HG03045 (cell line): Measurements from ENCODE around the gene THSD4.

ENCODE experiments used
- ATAC-seq: cut with Tn5 transposase; IDR thresholded peaks from one replicate; pipeline ENCODE4 v1.9.1; 2021; ENCODE audit warnings: mild to moderate bottlenecking, moderate library complexity; ENCODE audit not compliant: unreplicated experiment

THSD4 gene

DNA sequence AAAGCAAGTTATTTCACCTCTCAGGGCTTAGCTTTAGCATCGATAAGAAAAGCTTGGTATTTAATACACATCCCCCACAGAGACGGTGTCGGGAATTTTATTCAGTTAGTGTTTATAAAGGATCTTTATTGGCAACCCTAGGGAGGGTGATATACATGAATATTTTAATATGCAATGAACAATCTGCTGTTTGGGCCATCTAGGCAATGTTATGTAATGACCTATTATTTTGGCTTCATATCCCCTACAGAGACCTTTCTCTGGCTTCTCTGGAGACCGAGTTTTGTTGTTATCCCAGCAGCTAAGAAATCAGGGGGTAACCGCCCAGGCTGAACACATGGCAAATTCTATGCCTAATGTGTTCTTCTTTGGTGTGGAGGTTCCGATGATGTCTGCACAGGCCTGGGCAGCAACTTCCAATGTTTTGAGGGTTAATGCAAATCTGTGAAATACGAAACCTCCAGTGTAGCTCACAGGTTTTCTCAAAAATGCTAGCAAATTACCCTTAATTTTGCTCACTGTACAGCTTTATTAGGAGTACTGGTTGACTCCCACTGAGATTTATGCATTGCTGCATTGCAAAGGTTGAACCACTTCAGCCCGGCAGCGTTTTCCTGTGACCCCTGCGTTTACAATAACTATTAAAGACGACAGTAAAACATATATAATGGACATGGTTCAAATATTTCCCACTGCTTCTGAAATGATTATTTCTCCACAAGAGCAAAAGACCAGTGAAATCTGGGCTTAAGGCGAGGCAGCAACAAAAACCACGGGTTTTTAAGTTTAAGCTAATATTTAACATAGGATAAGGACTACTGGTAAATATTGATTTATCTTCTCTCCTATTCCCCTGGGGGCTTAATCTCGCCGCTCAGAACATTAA is 396.8 kb downstream of the THSD4 start:
- ATAC-seq = no peak

DNA sequence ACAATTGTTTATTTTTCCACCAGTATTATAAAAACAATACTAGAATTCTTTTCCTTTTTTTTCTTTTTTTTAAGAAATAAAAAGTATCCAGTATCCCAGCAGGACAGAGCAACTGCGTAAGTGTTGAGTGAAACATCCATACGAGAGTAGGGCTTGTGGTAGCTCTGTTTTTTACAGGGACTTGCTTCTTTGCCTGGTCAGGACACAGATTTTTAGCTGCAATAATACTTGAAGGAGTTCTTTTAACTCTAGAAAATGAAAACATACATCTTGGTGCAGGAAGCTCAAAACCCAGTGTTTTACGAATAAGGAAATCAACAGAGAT is 397.4 kb downstream of the THSD4 start:
- ATAC-seq = no peak

DNA sequence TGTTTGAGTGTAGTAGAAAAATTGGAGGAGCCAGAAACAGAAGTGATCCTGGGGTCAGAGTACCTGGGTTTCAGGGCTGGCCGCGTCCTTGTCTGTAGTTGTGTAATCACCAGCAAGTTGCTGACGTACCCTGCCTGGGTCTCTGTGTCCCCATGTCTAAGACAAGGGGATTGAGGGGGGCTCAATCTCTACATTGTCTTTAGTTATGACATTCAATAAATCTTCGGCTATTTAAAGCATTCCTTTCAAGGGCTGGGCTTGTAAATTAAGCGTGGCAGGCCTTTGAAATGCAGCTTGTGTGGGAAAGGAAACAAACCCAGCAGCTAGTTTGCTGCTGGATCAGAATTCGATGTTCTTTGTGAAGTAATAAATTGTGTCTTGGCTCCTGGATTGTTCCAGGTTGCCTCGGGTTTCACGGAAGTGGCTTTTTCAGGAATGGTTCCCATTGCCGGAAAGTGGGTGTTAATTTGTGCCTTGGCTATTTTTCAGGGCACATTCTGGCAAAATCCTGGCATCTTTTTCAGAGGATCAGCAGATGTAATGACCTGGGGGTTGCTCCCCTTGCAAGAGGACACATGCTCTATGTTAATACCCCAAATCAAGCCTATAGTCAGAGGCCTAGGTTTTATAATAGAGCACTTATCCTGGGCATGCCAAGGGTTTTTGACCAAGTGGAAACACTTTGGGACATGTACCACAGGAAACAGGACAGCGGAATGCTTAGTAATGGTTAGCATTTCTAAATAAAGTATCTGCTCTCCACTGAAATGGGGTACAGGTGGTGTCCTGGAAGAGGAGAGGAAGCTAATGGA is 400.3 kb downstream of the THSD4 start:
- ATAC-seq = no peak

DNA sequence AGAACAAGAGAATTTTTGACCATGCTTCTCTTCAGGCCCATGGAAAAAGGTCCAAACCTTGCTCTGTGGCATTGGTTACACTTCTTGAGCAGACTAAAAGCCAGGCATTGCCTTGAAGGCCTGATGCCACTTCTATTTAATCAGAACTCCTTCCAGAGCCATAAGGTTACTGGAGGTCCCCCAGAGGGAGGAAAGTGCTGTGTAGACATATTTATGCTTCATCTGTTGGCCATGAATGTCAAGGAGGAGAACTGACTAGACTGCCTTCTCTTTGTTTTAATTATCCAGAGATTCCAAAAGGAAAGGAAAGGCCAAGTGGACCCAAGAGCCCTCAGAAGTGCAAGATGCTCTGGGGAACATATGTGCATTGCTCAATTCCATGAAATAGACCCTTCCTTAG is 402.5 kb downstream of the THSD4 start:
- no peak for ATAC-seq

DNA sequence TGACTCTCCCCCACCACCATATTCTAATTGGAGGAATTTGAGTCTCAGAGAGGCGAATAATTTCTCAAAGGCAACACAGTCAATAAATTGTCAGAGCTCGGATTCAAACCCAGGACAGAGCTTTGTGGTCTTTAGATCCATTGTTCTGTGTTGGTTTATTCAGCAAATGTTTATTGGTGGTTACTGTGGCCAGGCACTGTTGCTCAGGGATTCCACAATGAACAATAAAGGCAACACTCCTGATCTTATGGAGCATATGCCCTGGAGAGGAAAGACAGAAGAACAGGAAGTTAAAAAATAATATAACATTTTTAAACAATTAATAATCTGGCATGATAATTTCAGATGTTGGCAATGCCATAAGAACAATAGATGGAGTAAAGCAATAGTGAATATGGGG is 403.4 kb downstream of the THSD4 start:
- no peak for ATAC-seq

DNA sequence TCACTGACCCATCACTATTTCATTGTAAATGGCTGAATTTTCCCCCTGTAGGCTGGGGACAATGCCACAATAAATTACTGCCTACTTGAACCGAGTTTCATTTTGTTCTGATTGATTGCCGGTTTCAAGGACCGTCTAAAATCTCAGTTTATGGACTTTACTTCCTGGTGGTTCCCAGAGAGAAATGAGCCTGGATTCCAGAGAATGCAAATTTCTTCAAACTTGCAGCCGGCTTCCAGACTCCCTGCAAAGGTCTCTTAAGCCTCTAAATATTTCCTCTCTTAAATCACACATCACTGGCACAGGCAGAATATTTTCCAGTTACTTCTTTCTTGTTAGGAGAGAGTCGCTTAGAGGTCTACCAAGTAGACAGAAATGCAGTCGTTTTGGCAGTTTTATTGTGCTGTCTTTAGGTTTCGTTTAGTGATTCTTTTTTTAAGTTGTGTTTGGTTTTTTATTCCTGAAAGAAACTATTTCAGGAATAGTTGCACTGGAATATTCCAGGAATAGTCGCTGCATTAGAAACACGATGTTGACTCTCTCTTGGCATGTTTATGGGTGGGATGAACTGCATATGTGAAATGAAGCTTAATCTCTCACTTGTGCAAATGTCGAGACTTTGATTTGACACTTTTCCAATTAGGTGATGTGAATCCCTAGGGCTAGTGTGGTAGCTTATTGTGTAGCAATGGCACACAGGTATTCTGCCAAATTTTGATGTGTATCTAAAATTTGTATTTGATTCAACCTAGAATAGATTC is 411.0 kb downstream of the THSD4 start:
- ATAC-seq = no peak

DNA sequence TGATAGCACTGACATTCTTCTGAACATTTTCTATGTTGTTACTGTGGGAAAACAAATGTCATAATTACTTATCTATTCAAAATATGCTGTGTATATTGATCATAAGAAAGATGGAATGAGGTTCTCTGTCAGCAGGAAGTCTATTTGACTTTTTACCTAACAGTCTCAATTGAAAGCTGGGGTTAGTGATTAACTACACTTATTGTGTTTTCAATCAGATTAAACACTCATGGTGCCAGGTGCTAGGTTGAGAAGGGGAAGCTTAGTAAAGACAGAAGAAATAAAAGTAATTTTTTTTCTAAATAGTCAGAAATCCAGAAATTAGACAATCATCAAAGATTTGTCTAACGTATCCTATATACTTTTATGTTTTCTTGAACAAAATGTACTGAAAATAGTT is 414.1 kb downstream of the THSD4 start:
- no peak for ATAC-seq

DNA sequence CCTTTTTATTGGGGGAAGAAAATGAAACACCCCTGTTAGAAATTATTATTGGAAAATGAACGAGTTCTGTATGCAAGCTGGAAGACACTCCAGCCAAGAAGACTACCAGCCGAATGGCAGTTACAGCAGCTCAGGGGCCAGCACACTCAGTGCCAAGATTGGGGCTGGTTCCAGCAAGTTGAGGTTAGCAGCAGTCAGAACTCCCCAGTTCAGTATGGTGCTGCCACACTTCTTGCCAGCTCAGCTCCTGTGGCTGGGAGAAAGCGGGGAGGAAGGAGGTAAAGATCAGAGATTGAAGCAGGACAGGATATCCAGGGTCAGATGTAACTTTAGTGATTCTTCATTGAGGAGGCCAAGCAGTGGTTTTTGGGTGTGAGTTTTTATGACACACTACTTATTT is 414.8 kb downstream of the THSD4 start:
- no peak for ATAC-seq

DNA sequence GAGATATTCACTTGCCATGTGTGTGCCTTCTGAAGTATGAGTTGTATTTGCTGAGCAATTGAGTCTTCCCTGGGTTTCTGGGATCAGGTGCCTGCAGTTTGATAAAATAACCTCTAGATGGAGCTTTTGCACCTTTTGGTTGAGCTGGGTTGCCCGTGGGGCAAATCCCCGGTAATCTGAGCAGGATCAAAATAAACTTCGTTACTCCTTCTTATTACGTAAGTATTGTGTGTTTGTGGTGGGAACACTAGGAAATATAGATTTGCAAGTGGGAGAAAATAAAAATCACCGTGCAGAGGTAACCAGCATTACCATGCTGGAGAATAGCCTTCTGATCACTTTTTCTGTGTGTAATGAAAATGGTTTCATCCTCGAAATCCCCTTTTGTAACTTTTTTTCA is 417.7 kb downstream of the THSD4 start:
- ATAC-seq = no peak

DNA sequence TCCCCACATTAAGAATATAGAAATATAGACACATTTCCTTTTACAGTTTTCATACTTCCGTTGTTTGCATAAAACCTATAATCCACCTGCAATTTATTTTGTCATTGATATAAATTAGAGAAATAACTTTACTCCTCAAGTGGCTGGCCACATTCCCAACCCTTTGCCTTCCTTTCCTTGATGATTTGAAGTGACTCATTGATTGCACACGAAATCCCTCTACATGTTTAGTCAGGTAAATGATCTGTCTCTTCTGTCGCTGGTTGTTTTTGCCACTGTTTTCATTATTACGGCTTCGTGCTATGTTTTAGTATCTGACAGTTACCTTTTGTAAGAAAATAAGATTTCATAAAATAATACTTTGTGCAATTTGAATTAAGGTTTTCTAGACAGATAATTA is 422.9 kb downstream of the THSD4 start:
- no peak for ATAC-seq

DNA sequence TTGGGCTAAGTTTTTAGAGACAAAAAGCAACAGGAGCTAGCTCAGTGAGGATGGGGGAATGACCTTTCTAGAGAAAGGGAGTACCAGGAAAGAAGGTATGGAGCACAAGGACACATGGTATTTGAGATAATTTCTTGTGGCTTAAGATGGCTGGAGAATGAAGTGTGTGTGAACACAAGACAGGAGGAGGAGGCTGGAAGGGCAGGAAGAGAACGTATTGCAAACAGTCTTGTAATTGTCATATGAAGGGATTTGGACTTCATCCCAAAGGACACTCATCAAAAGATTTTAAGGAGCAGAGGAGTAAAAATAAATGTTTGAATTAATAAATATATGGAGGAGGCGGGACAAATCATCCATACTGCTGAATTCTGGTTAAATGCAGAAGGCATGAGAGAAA is 426.5 kb downstream of the THSD4 start:
- no peak for ATAC-seq

DNA sequence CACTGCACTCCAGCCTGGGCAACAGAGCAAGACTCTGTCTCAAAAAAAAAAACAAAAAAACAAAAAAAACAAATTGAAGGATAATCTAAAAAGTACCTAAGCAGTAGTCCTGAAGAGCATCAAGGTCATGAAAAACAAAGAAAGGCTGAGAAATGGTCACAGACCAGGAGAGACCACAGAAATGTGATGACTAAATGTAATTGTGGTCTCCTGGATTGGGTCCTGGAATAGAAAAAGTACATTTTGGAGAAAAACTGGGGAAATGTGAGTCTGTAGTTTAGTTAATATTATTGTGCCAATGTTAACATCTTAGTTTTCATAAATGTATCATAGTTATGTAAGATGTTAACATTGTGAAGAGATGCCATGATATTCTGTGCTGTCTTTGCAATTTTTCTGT is 427.6 kb downstream of the THSD4 start:
- ATAC-seq = no peak

DNA sequence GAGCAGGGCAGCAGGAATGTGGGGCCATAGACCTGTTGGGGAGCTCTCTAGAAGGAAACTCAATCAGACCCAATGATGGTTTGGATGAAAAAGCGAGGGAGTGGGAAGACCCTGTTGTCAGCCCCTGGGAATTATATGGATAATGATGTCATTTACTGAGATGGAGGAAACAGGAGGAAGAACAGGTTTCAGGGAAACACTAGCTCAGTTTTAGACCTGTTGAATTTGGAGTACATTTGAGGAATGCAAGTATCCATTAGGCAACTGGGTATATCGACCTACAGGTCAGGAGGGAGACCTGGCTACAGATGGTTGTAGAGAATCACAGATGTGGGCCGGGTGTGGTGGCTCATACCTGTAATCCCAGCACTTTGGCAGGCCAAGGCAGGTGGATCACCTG is 428.1 kb downstream of the THSD4 start:
- no peak for ATAC-seq

DNA sequence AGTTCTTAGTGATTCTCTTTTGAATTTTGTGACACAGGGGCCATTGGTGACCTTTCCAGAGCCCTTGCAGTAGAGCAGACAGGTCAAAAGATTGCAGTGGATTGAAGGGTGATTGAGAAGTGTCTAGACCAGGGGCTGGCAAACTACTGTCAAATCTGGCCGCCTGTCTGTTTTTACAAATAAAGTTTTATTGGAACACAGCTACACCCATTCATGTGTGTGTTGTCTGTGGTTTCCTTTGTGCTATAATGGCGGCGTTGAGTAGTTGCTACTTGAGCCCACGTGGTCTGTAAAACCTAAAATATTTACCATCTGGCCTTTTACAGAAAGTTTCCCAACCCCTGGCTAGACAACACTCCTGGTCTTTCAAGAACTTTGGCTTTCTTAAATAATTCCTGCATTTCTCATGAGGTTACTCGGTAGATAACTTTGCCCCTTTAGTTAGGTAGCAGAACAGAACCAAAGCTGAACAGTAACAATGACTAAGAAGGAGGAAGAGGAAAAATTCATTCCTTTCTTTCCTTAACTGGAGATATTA is 430.0 kb downstream of the THSD4 start:
- no peak for ATAC-seq

DNA sequence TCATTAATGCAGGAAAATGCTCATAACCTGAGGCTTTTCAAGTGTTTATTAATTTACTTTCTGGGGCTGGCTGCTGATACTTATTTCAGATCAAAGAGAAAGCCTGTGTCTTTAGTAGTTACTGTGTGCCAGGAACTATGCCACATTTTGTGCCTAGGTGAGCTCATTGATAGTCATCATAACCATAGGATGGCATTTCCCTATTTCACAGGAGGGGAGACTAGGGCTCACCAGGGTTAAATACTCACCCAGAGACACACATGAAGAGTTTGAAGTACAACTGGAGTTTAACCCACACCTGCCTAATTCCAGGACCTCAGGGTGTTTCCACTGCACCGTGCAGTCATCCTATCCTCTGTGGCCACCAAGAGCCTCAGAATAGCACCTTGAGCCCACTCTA is 430.7 kb downstream of the THSD4 start:
- no peak for ATAC-seq

DNA sequence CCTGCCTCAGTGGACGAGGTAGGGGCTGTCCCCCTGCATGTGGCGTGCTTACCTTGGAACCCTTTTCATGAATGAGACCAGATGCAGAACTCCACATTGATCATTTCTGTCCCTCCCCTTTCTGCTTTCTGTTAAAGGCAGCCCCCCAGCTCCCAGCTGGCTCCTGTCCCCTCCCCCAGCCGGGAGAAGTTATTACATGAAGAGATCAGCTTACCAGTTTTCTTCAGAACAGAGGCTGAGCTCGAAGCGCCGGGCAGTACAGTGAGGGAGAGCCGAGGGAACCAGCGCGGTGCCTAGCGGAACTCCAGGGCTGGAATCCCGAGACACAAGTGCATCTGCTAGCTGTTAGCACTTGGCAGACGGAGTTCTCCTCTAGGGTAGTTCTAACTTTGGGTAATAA is 431.7 kb downstream of the THSD4 start:
- no peak for ATAC-seq

DNA sequence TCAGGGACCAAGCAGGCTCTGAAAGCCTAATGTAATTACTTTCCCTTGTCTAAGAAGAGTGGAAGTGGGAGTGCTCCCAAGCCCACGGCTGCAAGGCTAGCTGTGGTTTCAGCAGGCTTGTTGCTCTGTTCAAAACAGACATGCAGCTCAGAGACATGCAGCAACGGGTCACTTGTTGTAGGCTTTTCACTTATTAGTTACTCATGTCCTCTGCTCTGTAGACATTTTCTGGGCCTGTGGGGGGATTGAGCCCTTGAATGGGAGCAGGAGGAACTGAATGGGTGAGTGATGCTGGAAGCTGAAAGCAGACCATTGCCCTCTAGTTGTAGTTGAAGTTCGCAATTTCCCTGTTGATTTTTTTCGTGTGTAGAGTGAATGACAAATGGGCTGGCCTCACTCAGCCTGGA is 433.1 kb downstream of the THSD4 start:
- ATAC-seq = no peak

DNA sequence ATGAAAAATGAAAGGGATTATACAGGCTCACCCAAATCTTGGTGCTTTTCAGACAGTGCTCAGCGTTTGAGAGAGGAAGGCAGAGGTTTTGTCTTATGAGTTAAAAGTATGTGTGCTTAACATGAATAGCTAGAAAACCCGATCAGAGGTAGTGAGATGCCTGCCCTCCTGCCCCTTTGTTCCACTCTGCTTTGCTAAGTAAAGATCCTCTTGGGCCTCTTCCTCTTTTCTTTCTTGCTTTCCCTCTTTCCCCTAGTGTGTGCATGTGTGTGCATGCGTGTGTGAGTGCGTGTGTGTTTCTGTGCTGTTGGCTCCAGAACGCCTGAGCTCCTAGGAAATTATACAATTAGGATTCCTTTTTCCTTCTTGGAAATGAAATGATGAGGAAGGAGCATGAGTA is 433.8 kb downstream of the THSD4 start:
- no peak for ATAC-seq

DNA sequence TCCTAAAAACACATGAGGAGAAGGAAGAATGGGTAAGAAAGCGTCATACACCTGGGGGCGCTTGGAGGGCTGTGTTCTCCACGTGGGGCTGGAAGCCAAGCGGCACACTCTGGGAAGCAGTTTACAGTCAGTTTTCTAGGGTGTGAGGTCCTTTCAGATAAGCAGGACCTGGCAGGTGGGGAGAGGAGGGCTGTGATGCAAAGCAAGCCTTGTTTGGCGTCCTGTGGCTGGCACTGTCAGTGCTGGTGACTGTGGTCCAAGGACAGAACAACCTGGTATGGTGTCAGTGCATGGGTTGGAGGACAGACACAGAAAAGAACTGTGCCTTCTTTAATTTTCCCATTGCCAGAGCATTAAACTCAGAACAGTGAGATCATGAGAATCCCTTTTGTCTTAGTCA is 434.4 kb downstream of the THSD4 start:
- no peak for ATAC-seq

DNA sequence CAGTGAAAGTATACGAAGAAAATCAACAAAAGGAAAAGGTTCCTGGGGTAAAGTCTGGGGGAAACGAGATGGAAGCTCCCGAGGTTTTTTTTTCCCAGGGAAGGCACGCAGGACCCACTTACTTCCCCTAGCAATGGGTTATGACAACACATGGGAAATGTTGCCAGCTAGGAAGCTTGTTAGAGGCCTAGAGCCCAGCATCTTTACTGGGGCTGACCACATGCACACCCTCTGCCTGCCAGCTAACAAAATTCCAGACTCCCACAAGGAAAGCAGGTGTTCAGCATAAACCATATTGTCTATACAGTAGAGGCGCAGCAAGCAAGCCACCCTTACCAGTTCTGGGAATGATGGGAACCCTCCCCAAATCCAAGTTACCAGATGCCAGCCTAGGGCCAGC is 436.3 kb downstream of the THSD4 start:
- no peak for ATAC-seq

DNA sequence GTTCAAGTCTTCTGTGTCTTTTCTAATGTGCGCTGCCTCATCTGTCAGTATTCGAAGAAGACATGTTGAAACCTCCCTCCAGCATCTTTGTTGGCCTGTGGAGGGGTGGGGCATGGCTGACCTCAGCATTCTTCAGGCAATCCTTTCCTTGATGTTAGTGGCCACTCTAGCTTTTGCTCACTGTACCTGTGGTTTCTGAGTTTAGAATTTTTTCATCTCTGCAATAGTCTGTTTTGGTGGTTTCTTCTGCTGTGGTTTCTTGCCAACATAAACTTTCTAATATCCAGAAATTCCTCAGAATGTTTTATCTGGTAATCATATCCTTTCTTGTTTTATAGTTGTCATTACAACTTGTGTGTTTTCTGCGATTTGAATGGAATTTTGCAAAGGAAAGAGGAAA is 443.8 kb downstream of the THSD4 start:
- ATAC-seq = no peak
